ENCODE data around the gene DRICH1.

DNA sequence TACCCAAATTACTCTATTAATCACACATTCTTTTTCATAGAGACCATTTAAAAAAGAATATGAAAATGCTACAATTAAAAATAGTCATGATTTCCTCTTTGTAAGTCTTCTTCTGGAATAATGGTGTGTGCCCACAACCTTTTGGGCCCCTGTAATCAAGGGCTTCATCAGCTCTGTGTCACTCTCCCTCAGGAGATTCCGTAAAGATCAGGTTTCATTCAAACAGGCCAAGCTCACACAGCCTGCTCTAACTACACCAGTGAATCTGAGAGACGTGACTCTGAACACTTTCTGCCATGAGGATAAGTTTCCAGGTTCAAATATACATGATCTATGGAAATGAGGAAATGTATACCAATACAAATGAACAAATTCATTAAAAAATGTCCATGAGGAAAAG is 9.5 kb downstream of the DRICH1 start:
- TF ChIP-seq EP300 (IDR thresholded peaks at IDR 0.05; ENCODE audit: low read depth) (no peak), POLR2A (IDR thresholded peaks at IDR 0.05) (no peak)
- TF ChIP-seq, protein P1, sequence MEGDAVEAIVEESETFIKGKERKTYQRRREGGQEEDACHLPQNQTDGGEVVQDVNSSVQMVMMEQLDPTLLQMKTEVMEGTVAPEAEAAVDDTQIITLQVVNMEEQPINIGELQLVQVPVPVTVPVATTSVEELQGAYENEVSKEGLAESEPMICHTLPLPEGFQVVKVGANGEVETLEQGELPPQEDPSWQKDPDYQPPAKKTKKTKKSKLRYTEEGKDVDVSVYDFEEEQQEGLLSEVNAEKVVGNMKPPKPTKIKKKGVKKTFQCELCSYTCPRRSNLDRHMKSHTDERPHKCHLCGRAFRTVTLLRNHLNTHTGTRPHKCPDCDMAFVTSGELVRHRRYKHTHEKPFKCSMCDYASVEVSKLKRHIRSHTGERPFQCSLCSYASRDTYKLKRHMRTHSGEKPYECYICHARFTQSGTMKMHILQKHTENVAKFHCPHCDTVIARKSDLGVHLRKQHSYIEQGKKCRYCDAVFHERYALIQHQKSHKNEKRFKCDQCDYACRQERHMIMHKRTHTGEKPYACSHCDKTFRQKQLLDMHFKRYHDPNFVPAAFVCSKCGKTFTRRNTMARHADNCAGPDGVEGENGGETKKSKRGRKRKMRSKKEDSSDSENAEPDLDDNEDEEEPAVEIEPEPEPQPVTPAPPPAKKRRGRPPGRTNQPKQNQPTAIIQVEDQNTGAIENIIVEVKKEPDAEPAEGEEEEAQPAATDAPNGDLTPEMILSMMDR (IDR thresholded peaks at IDR 0.05) = no peak
